Mesothelial cell of epicardium (in vitro differentiated cells): ENCODE data around the gene LENG1. TPM values are rescaled to one million over a fixed set of nuclear protein-coding genes. Genes with fewer than 3 reads are reported as not detected.

ENCODE experiments used
- DNase-seq, 2 experiments: peaks; one replicate each; pipeline ENCODE4 v3.0.0; 2021; ENCODE audit warnings: low spot score in 2 of 2; ENCODE audit not compliant: unreplicated experiment in 2 of 2
- H3K27ac Mint-ChIP-seq: 2 replicates; pipeline ENCODE4 v1.8.0; 2021; ENCODE audit warnings: mixed read lengths
- H3K27me3 Mint-ChIP-seq: 2 replicates; pipeline ENCODE4 v1.8.0; 2021; ENCODE audit warnings: low read depth, mixed read lengths
- H3K36me3 Mint-ChIP-seq: 2 replicates; pipeline ENCODE4 v1.8.0; 2021; ENCODE audit warnings: mixed read lengths
- H3K4me1 Mint-ChIP-seq: 2 replicates; pipeline ENCODE4 v1.8.0; 2021; ENCODE audit warnings: mixed read lengths
- H3K4me3 Mint-ChIP-seq: 2 replicates; pipeline ENCODE4 v1.8.0; 2021; ENCODE audit warnings: mild to moderate bottlenecking, moderate library complexity, mixed read lengths
- H3K9me3 Mint-ChIP-seq: 2 replicates; pipeline ENCODE4 v1.8.0; 2021; ENCODE audit warnings: mixed read lengths
- CTCF ChIP-seq: fragments of 200-600 bp; sonication (generic); IDR thresholded peaks from one replicate; pipeline ENCODE4 v1.5.0; 2021; ENCODE audit warnings: antibody characterized with exemption; ENCODE audit not compliant: unreplicated experiment
- total RNA-seq: library from RNA; stranded (reverse); gene quantifications from 3 replicates; pipeline ENCODE4 v1.2.1, GENCODE V29; 2021

LENG1 gene
- total RNA-seq, 1 donor from 2014 or later, result 6.4 TPM

DNA sequence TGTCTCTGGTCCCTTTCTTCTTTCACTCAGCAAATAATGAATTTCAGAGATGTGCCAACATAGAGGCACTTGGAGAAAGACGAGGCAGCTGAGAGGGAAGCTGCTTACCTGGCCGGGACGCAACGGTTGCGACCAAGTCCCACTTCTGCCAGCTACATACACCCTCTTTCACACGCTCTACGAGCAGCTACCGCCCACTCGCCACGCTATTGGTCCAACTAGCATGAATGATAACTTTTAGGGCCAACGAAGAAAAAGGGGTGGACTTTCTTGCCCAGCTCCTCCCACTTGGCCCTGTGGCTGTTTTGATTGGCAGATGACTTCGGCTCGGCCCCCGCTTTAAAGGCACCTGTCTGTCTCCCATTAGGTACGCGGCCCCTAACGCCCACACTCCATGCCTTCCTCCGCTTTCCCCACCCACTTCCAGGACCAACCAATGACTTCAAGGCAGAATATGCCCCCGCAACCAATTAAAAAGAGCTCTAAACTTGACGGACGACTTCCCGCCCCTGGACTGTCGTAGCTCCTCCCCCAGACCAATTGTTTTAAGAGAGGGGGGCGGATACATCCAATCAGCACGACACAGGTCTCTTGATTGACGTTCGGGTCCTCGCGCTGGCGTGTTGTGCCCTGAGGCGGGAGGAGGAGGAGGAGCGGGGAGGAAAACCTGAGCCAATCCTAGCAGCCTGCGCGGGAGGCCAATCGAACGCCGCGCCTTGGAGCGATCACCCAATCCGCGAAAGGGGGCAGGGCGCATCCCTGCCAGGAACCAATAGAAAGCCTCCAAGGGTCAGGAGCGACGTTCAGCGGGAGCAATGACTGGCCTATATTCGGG lies 22.4 kb downstream of the LENG1 start:
- peak overlapping the region; percentile 97 for H3K27ac Mint-ChIP-seq
- no peak for TF ChIP-seq CTCF

GRCh38 chr19:54136086-54136863 lies 23.2 kb downstream of the LENG1 start:
- H3K9me3 Mint-ChIP-seq, result no peaks in the 10 kb centered on the region
- DNase-seq, result no peak
- H3K4me1 Mint-ChIP-seq, result peaks cover 23% of the 10 kb centered on the region
- H3K27ac Mint-ChIP-seq, result peak overlapping the region; percentile 97
- H3K27me3 Mint-ChIP-seq, result peaks cover 8% of the 10 kb centered on the region
- TF ChIP-seq CTCF, result no peak
- H3K4me3 Mint-ChIP-seq, result peak overlapping the region; percentile 90
- H3K36me3 Mint-ChIP-seq, result peaks cover 6% of the 10 kb centered on the region

More for the DNA sequence above, 22.4 kb downstream of the LENG1 start:
- Mint-ChIP-seq H3K36me3 (no peaks in the 10 kb centered on the region), H3K27me3 (peaks cover 8% of the 10 kb centered on the region), H3K9me3 (no peaks in the 10 kb centered on the region), H3K4me3 (peak overlapping the region; percentile 90), H3K4me1 (peaks cover 23% of the 10 kb centered on the region)
- DNase-seq, result peak; percentile 99 to 100

DNA sequence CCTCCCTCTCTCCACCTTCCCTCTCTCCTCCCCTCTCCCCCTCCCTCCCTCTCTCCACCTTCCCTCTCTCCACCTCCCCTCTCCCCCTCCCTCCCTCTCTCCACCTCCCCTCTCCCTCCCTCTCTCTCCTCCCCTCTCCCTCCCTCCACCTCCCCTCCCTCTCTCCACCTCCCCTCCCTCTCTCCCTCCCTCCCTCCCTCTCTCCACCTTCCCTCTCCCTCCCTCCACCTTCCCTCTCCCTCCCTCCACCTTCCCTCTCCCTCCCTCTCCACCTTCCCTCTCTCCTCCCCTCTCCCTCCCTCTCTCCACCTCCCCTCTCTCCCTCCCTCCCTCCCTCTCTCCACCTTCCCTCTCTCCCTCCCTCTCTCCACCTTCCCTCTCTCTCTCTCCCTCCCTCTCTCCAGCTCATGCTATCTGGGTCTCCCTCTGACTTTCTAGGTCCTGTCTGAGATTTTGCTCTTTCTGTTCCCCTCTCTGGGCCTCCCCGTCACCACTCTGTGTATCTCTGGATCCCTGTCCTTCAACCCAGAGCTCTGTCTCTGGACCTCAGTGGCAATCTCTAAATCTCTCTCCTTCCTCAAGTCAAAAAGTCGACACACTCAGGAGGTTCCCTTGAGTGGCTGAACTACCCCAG lies 25.4 kb downstream of the LENG1 start:
- no peaks in the 10 kb centered on the region for H3K9me3 Mint-ChIP-seq
- peaks cover 8% of the 10 kb centered on the region for H3K27me3 Mint-ChIP-seq
- TF ChIP-seq CTCF, result no peak
- H3K27ac Mint-ChIP-seq, result no peak overlapping the region
- peaks cover 15% of the 10 kb centered on the region for H3K4me1 Mint-ChIP-seq
- H3K36me3 Mint-ChIP-seq, result peaks cover 11% of the 10 kb centered on the region
- no peak overlapping the region for H3K4me3 Mint-ChIP-seq
- DNase-seq, result no peak

DNA sequence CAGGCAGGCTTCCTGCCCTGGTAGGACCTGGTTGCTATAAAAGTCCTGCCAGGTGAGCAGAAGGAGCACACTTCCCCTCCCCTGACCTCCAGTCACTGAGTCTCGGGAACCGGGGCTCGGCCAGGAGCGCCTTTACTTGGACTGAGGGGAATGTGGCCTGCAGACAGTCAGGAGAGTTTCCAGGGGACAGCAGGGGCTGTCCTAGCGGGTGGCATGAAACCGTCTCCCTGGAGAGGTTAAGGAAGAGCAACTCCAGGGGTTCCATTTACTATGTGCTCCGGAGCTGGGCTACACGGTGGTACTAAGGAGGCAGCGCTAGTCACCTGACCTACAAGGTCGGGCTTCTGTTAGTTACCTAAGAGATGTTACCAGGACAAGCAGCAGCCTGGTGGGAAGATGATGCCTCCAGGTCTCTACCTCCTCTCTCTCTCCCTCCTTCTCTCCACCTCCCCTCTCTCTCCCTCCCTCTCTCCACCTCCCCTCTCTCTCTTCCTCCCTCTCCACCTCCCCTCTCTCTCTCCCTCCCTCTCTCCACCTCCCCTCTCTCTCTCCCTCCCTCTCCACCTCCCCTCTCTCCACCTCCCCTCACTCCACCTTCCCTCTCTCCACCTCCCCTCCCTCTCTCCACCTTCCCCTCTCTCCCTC lies 26.1 kb downstream of the LENG1 start:
- H3K36me3 Mint-ChIP-seq, result peaks cover 11% of the 10 kb centered on the region
- H3K4me3 Mint-ChIP-seq, result no peak overlapping the region
- TF ChIP-seq CTCF, result no peak
- H3K27me3 Mint-ChIP-seq, result peaks cover 8% of the 10 kb centered on the region
- H3K27ac Mint-ChIP-seq, result no peak overlapping the region
- H3K9me3 Mint-ChIP-seq, result no peaks in the 10 kb centered on the region
- DNase-seq, result peak in 1 of 2 experiments; percentile 49
- H3K4me1 Mint-ChIP-seq, result peaks cover 9% of the 10 kb centered on the region

GRCh38 chr19:54129617-54129996 lies 29.9 kb downstream of the LENG1 start:
- Mint-ChIP-seq H3K27ac (no peak overlapping the region), H3K9me3 (no peaks in the 10 kb centered on the region), H3K27me3 (peaks cover 5% of the 10 kb centered on the region), H3K4me3 (no peak overlapping the region), H3K4me1 (no peaks in the 10 kb centered on the region), H3K36me3 (peaks cover 24% of the 10 kb centered on the region)
- DNase-seq, result no peak
- TF ChIP-seq CTCF, result no peak
